NB4 (cell line): ENCODE data around the gene MCC.

Experiments
- CTCF ChIP-seq: IDR thresholded peaks from one replicate; pipeline ENCODE4 v1.5.1; 2012; ENCODE audit warnings: low read depth, low read length
- TF ChIP-seq, protein P1 (sequence below): IDR thresholded peaks from 2 replicates; pipeline ENCODE4 v1.6.1; 2011; ENCODE audit warnings: low read depth, low read length

GRCh38 chr5:113036321-113036720 lies 451.9 kb downstream of the MCC start:
- no peak for TF ChIP-seq CTCF
- TF ChIP-seq, protein P1, sequence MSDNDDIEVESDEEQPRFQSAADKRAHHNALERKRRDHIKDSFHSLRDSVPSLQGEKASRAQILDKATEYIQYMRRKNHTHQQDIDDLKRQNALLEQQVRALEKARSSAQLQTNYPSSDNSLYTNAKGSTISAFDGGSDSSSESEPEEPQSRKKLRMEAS: no peak
